ENCODE results near the gene RMND1. TPM values are rescaled to one million over a fixed set of nuclear protein-coding genes. Genes with fewer than 3 reads are reported as not detected.
"Not testable (repeated sequence)": the region's sequence is repeated elsewhere in the genome, so short reads cannot be mapped to it uniquely, and the experiment has no call there.

The RMND1 gene
- total RNA-seq, 3 donors from 2014 or later (not counting 1 experiment from before 2014, with no cell fraction given): 10.6 to 14.7 (median 11.3) TPM

GRCh38 chr6:151365233-151365632 is 86.7 kb downstream of the RMND1 start:
- no peaks in the 10 kb centered on the region for H3K9me3 ChIP-seq (ENCODE audit: control insufficient read depth, insufficient read depth, low read length)
- no peak for ATAC-seq
- no peaks in the 10 kb centered on the region for H3K4me1 Mint-ChIP-seq
- no peaks in the 10 kb centered on the region for H3K27me3 ChIP-seq (ENCODE audit: control insufficient read depth, insufficient read depth, low read length)
- no peak for TF ChIP-seq CTCF (IDR thresholded peaks at IDR 0.05)
- intact Hi-C loops (cut with micrococcal nuclease): no loop called here
- no peaks in the 10 kb centered on the region for H3K27me3 Mint-ChIP-seq (ENCODE audit: low read depth in 2 of 2)
- peaks cover 8% of the 10 kb centered on the region for H3K36me3 Mint-ChIP-seq
- no peak overlapping the region for H3K4me3 Mint-ChIP-seq
- DNase-seq: no peak
- H3K4me3 ChIP-seq (ENCODE audit: low read length): no peak overlapping the region
- H3K9me3 Mint-ChIP-seq: no peaks in the 10 kb centered on the region
- peaks cover 49% of the 10 kb centered on the region for H3K36me3 ChIP-seq (ENCODE audit: control insufficient read depth, insufficient read depth, low read length)
- H3K27ac Mint-ChIP-seq: peak overlapping the region in 1 of 2 donors; percentile 53
- H3K4me1 ChIP-seq (ENCODE audit: control insufficient read depth, insufficient read depth, low read length): no peaks in the 10 kb centered on the region
- WGBS (ENCODE audit: insufficient coverage): 96% methylated on average over 6 of the region's 6 CpGs
- H3K27ac ChIP-seq (ENCODE audit: low read length): no peak overlapping the region

- TF ChIP-seq CTCF (IDR thresholded peaks at IDR 0.05): no peak
- no peak overlapping the region for H3K27ac Mint-ChIP-seq
- H3K27ac ChIP-seq (ENCODE audit: low read length): no peak overlapping the region
- H3K27me3 Mint-ChIP-seq (ENCODE audit: low read depth in 2 of 2): no peaks in the 10 kb centered on the region
- no peaks in the 10 kb centered on the region for H3K27me3 ChIP-seq (ENCODE audit: control insufficient read depth, insufficient read depth, low read length)
- 92% methylated on average over 5 of the region's 5 CpGs for WGBS (ENCODE audit: insufficient coverage)
- H3K9me3 ChIP-seq (ENCODE audit: control insufficient read depth, insufficient read depth, low read length): no peaks in the 10 kb centered on the region
- H3K4me1 ChIP-seq (ENCODE audit: control insufficient read depth, insufficient read depth, low read length): no peaks in the 10 kb centered on the region
- ATAC-seq (no peak), DNase-seq (no peak)
- H3K36me3 ChIP-seq (ENCODE audit: control insufficient read depth, insufficient read depth, low read length): peaks cover 20% of the 10 kb centered on the region
- no peak overlapping the region for H3K4me3 ChIP-seq (ENCODE audit: low read length)
- no peaks in the 10 kb centered on the region for H3K36me3 Mint-ChIP-seq
- no peak overlapping the region for H3K4me3 Mint-ChIP-seq
- peaks cover 0 to 3% of the 10 kb centered on the region in 2 donors for H3K4me1 Mint-ChIP-seq
- intact Hi-C loops (cut with micrococcal nuclease): no loop called here
- no peaks in the 10 kb centered on the region for H3K9me3 Mint-ChIP-seq
Observed at GRCh38 chr6:151359486-151359885, 92.4 kb downstream of the RMND1 start.

GRCh38 chr6:151358475-151358874 is 93.5 kb downstream of the RMND1 start:
- Mint-ChIP-seq H3K9me3 (no peaks in the 10 kb centered on the region), H3K4me1 (peaks cover 0 to 3% of the 10 kb centered on the region in 2 donors), H3K4me3 (no peak overlapping the region), H3K36me3 (no peaks in the 10 kb centered on the region), H3K27ac (peak overlapping the region in 1 of 2 donors; percentile 41), H3K27me3 (ENCODE audit: low read depth in 2 of 2) (no peaks in the 10 kb centered on the region)
- 100% methylated on average over 1 of the region's 3 CpGs for WGBS (ENCODE audit: insufficient coverage)
- H3K27ac ChIP-seq (ENCODE audit: low read length): no peak overlapping the region
- H3K4me1 ChIP-seq (ENCODE audit: control insufficient read depth, insufficient read depth, low read length): no peaks in the 10 kb centered on the region
- no peak for ATAC-seq
- H3K9me3 ChIP-seq (ENCODE audit: control insufficient read depth, insufficient read depth, low read length): no peaks in the 10 kb centered on the region
- H3K27me3 ChIP-seq (ENCODE audit: control insufficient read depth, insufficient read depth, low read length): no peaks in the 10 kb centered on the region
- DNase-seq: no peak
- H3K4me3 ChIP-seq (ENCODE audit: low read length): no peak overlapping the region
- intact Hi-C loops (cut with micrococcal nuclease): no loop called here
- peaks cover 16% of the 10 kb centered on the region for H3K36me3 ChIP-seq (ENCODE audit: control insufficient read depth, insufficient read depth, low read length)
- no peak for TF ChIP-seq CTCF (IDR thresholded peaks at IDR 0.05)

- intact Hi-C loops (cut with micrococcal nuclease): no loop called here
- H3K9me3 Mint-ChIP-seq: no peaks in the 10 kb centered on the region
- peak overlapping the region in 1 of 2 donors; percentile 41 for H3K27ac Mint-ChIP-seq
- no peak for TF ChIP-seq CTCF (IDR thresholded peaks at IDR 0.05)
- peaks cover 14% of the 10 kb centered on the region for H3K36me3 ChIP-seq (ENCODE audit: control insufficient read depth, insufficient read depth, low read length)
- H3K36me3 Mint-ChIP-seq: no peaks in the 10 kb centered on the region
- DNase-seq (no peak), ATAC-seq (no peak)
- H3K27me3 ChIP-seq (ENCODE audit: control insufficient read depth, insufficient read depth, low read length): no peaks in the 10 kb centered on the region
- no peaks in the 10 kb centered on the region for H3K9me3 ChIP-seq (ENCODE audit: control insufficient read depth, insufficient read depth, low read length)
- WGBS (ENCODE audit: insufficient coverage): 39% methylated on average over 5 of the region's 6 CpGs
- H3K4me3 Mint-ChIP-seq: no peak overlapping the region
- H3K27ac ChIP-seq (ENCODE audit: low read length): no peak overlapping the region
- H3K4me1 Mint-ChIP-seq: peaks cover 0 to 3% of the 10 kb centered on the region in 2 donors
- no peaks in the 10 kb centered on the region for H3K27me3 Mint-ChIP-seq (ENCODE audit: low read depth in 2 of 2)
- H3K4me1 ChIP-seq (ENCODE audit: control insufficient read depth, insufficient read depth, low read length): no peaks in the 10 kb centered on the region
- H3K4me3 ChIP-seq (ENCODE audit: low read length): no peak overlapping the region
Observed at GRCh38 chr6:151357758-151358436, 94.0 kb downstream of the RMND1 start.

GRCh38 chr6:151356983-151357382 is 94.9 kb downstream of the RMND1 start:
- WGBS (ENCODE audit: insufficient coverage): 98% methylated on average over 6 of the region's 6 CpGs
- H3K4me3 ChIP-seq (ENCODE audit: low read length); H3K27ac Mint-ChIP-seq; DNase-seq; H3K9me3 Mint-ChIP-seq; H3K27me3 ChIP-seq (ENCODE audit: control insufficient read depth, insufficient read depth, low read length); H3K36me3 Mint-ChIP-seq; intact Hi-C loops (cut with micrococcal nuclease); H3K27ac ChIP-seq (ENCODE audit: low read length); H3K4me3 Mint-ChIP-seq; H3K27me3 Mint-ChIP-seq (ENCODE audit: low read depth in 2 of 2); H3K9me3 ChIP-seq (ENCODE audit: control insufficient read depth, insufficient read depth, low read length); H3K4me1 Mint-ChIP-seq; H3K4me1 ChIP-seq (ENCODE audit: control insufficient read depth, insufficient read depth, low read length); ATAC-seq: not testable (repeated sequence)
- peaks cover 10% of the 10 kb centered on the region for H3K36me3 ChIP-seq (ENCODE audit: control insufficient read depth, insufficient read depth, low read length)

All from natural killer cell (primary cell).